A549 (cell line): ENCODE results near the gene LZTFL1. TPM values are rescaled to one million over a fixed set of nuclear protein-coding genes. Genes with fewer than 3 reads are reported as not detected.

Experiments
- ATAC-seq, 2 experiments: fragments of 200-7000 bp in 1 of 2; fragments of >200 bp in 1 of 2; cut with Nextera tagmentation in 1 of 2; cut with Tn5 transposase in 1 of 2; 3 replicates each; pipeline versions ENCODE4 v1.8.0 to v1.9.1; 2018 to 2020; ENCODE audit warnings: mild to moderate bottlenecking in 1 of 2, moderate library complexity in 1 of 2
- CTCF ChIA-PET: fragments of 300-600 bp; sonication (Branson Sonifier 250); formaldehyde crosslinking; extraction: SDS; loops from one replicate; lab custom pipeline; 2021; ENCODE audit warnings: antibody characterized with exemption, inconsistent platforms; lab: Yijun Ruan, JAX
- POLR2A ChIA-PET: fragments of 350-600 bp; formaldehyde crosslinking; extraction: SDS; loops from one replicate; lab custom pipeline; 2021; ENCODE audit warnings: antibody characterized with exemption, inconsistent platforms; lab: Yijun Ruan, JAX
- DNase-seq, 2 experiments: peaks; one replicate each; pipeline versions ENCODE4 v3.0.0 to v3.0.0-alpha.2; 2011 to 2016; ENCODE audit warnings: low read depth in 1 of 2, low spot score in 1 of 2
- FAIRE-seq: peaks from 2 replicates; lab custom pipeline; 2011; peaks lifted over from hg19 to GRCh38; lab: Jason Lieb, UNC
- H3K27ac ChIP-seq, 2 experiments: fragments of >200 bp; sonication (Bioruptor Twin); formaldehyde crosslinking; 3 replicates each; pipeline ENCODE4 v1.5.1; 2016 to 2017
- H3K4me1 ChIP-seq: fragments of >200 bp; sonication (Bioruptor Twin); formaldehyde crosslinking; 3 replicates; pipeline ENCODE4 v1.6.1; 2016
- H3K4me2 ChIP-seq: fragments of >200 bp; sonication (Bioruptor Twin); formaldehyde crosslinking; 3 replicates; pipeline ENCODE4 v1.6.1; 2016
- H3K4me3 ChIP-seq: fragments of >200 bp; sonication (Bioruptor Twin); formaldehyde crosslinking; 3 replicates; pipeline ENCODE4 v1.5.1; 2016
- H3K9me3 ChIP-seq: fragments of >200 bp; sonication (Bioruptor Twin); formaldehyde crosslinking; 3 replicates; pipeline ENCODE4 v1.6.1; 2016
- BHLHE40 ChIP-seq: IDR thresholded peaks from 2 replicates; pipeline ENCODE4 v1.6.1; 2012; ENCODE audit warnings: low read depth, low read length, inconsistent platforms
- CEBPB ChIP-seq, 2 experiments: fragments of >200 bp in 1 of 2; sonication (Bioruptor Twin) in 1 of 2; formaldehyde crosslinking in 1 of 2; IDR thresholded peaks; 2 replicates each; pipeline ENCODE4 v1.6.1; 2012 to 2016
- ELK1 ChIP-seq: fragments of 150-350 bp; IDR thresholded peaks from 2 replicates; pipeline ENCODE4 v1.6.1; 2014; ENCODE audit warnings: low read depth, mild to moderate bottlenecking, low read length
- FOXS1 ChIP-seq: fragments of 250-450 bp; sonication (Bioruptor Pico); IDR thresholded peaks from 2 replicates; pipeline ENCODE4 v1.5.0; 2020; ENCODE audit warnings: mild to moderate bottlenecking, moderate library complexity
- GATA3 ChIP-seq: IDR thresholded peaks from 2 replicates; pipeline ENCODE4 v1.6.1; 2012; ENCODE audit warnings: borderline replicate concordance
- HDAC2 ChIP-seq: fragments of 200-600 bp; sonication (generic); IDR thresholded peaks from 2 replicates; pipeline ENCODE4 v1.6.1; 2016
- HOXA7 ChIP-seq: fragments of 250-450 bp; sonication (Bioruptor Pico); IDR thresholded peaks from 2 replicates; pipeline ENCODE4 v1.5.0; 2020; ENCODE audit warnings: mild to moderate bottlenecking, moderate library complexity
- HOXB13 ChIP-seq: fragments of 250-450 bp; sonication (Bioruptor Pico); IDR thresholded peaks from 2 replicates; pipeline ENCODE4 v1.5.0; 2020; ENCODE audit warnings: low read depth, mild to moderate bottlenecking, moderate library complexity
- HOXB5 ChIP-seq: fragments of 250-450 bp; sonication (Bioruptor Pico); IDR thresholded peaks from 2 replicates; pipeline ENCODE4 v1.5.0; 2020; ENCODE audit warnings: mild to moderate bottlenecking, moderate library complexity
- KDM1A ChIP-seq: fragments of 200-600 bp; sonication (generic); IDR thresholded peaks from 2 replicates; pipeline ENCODE4 v1.6.1; 2016; ENCODE audit warnings: low read depth, mild to moderate bottlenecking
- KDM5A ChIP-seq: fragments of 200-600 bp; sonication (generic); IDR thresholded peaks from 2 replicates; pipeline ENCODE4 v1.6.1; 2016; ENCODE audit warnings: antibody characterized with exemption, mild to moderate bottlenecking
- NPAS2 ChIP-seq: fragments of 250-450 bp; sonication (Bioruptor Pico); IDR thresholded peaks from 2 replicates; pipeline ENCODE4 v1.8.0; 2022; ENCODE audit warnings: mild to moderate bottlenecking, moderate library complexity, borderline replicate concordance
- PHF8 ChIP-seq: fragments of 200-600 bp; sonication (generic); IDR thresholded peaks from 2 replicates; pipeline ENCODE4 v1.6.1; 2016; ENCODE audit warnings: low read depth, mild to moderate bottlenecking, antibody characterized with exemption, moderate library complexity, borderline replicate concordance
- POLR2A ChIP-seq: IDR thresholded peaks from 2 replicates; pipeline ENCODE4 v1.6.1; 2012; ENCODE audit warnings: mild to moderate bottlenecking, low read length
- RFX5 ChIP-seq: fragments of 450-650 bp; IDR thresholded peaks from 2 replicates; pipeline ENCODE4 v1.7.1; 2014; ENCODE audit warnings: antibody characterized with exemption, mild to moderate bottlenecking, moderate library complexity
- WGBS: methylation state at CpG from one replicate; pipeline ENCODE4 v1.1.6; 2017; ENCODE audit errors: missing lambda C conversion rate; 5-methylcytosine and 5-hydroxymethylcytosine counted together
- polyA minus RNA-seq: library from RNA; depleted of rRNA, polyadenylated mRNA; stranded (reverse); fragments of >200 nt; gene quantifications from 2 replicates; pipeline ENCODE4 v1.2.3, GENCODE V29; 2011; rRNA and poly(A)+ RNA removed
- polyA plus RNA-seq, 4 experiments: library from polyadenylated mRNA; depleted of rRNA in 3 of 4; stranded (reverse); fragments of >200 nt; fragmentation: RNase III in 1 of 4; extraction: RNeasy Plus Mini Kit Qiagen cat#74134 plus additional on column Dnase treatment in 1 of 4; gene quantifications; 2 replicates in 3 of 4; 3 replicates in 1 of 4; pipeline ENCODE4 v1.2.3, GENCODE V29; 2011 to 2017
- TF ChIP-seq, protein P1 (sequence below): fragments of 450-650 bp; IDR thresholded peaks from 2 replicates; pipeline ENCODE4 v1.6.1; 2014; ENCODE audit warnings: antibody characterized with exemption
- TF ChIP-seq, protein P2 (sequence below): IDR thresholded peaks from 2 replicates; pipeline ENCODE4 v1.6.1; 2012; ENCODE audit warnings: low read depth, borderline replicate concordance
- TF ChIP-seq, protein P3 (sequence below): IDR thresholded peaks from 2 replicates; pipeline ENCODE4 v1.6.1; 2012
- TF ChIP-seq, protein P4 (sequence below): fragments of >200 bp; sonication (Bioruptor Twin); formaldehyde crosslinking; IDR thresholded peaks from 3 replicates; pipeline ENCODE4 v1.5.1; 2016
- TF ChIP-seq, protein P5 (sequence below): fragments of 250-450 bp; sonication (Bioruptor Pico); IDR thresholded peaks from 2 replicates; pipeline ENCODE4 v1.5.0; 2020; ENCODE audit warnings: low read depth, mild to moderate bottlenecking, moderate library complexity

LZTFL1 gene, protein sequence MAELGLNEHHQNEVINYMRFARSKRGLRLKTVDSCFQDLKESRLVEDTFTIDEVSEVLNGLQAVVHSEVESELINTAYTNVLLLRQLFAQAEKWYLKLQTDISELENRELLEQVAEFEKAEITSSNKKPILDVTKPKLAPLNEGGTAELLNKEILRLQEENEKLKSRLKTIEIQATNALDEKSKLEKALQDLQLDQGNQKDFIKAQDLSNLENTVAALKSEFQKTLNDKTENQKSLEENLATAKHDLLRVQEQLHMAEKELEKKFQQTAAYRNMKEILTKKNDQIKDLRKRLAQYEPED
- polyA plus RNA-seq (2011; rRNA removed) = 21.3 and 25.0 TPM in 2 replicates
- 5.2 and 5.9 TPM in 2 replicates for polyA plus RNA-seq (2012; cell fraction: cytosol; rRNA removed)
- 3.7 and 7.5 TPM in 2 replicates for polyA plus RNA-seq (2012; cell fraction: nucleus; rRNA removed)
- 10.8 to 12.6 TPM (median 12.0 TPM) in 3 replicates for polyA plus RNA-seq (2017; fragmentation: RNase III; extraction: RNeasy Plus Mini Kit Qiagen cat#74134 plus additional on column Dnase treatment)
- polyA minus RNA-seq = 5.8 and 10.0 TPM in 2 replicates

- H3K27ac ChIP-seq = peak within 1 kb of the TSS; percentile 62 to 77
- ChIA-PET CTCF (interaction anchor here (0.7 to 1.9 kb wide), 6 partner anchors 10 to 801 kb away, joined by 3 to 9 read pairs (median 4); no protein-coding TSS in a partner anchor), POLR2A (no interaction called here)
- H3K9me3 ChIP-seq = 0 out of 3 replicates have a peak, but pooled peaks cover 2% of the 10 kb centered on the region
- H3K4me2 ChIP-seq = peak within 1 kb of the TSS; percentile 68
- DNase-seq (peak; percentile 81 to 97), FAIRE-seq (no peak), ATAC-seq (peak; percentile 93 to 97)
- TF ChIP-seq BHLHE40 = peak; percentile 66; the same call in 1 of the 2 replicates
- no peak for TF ChIP-seq KDM5A
- TF ChIP-seq, protein P1, sequence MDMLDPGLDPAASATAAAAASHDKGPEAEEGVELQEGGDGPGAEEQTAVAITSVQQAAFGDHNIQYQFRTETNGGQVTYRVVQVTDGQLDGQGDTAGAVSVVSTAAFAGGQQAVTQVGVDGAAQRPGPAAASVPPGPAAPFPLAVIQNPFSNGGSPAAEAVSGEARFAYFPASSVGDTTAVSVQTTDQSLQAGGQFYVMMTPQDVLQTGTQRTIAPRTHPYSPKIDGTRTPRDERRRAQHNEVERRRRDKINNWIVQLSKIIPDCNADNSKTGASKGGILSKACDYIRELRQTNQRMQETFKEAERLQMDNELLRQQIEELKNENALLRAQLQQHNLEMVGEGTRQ = peak; percentile 96
- TF ChIP-seq, protein P2, sequence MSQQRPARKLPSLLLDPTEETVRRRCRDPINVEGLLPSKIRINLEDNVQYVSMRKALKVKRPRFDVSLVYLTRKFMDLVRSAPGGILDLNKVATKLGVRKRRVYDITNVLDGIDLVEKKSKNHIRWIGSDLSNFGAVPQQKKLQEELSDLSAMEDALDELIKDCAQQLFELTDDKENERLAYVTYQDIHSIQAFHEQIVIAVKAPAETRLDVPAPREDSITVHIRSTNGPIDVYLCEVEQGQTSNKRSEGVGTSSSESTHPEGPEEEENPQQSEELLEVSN = peak; percentile 94
- TF ChIP-seq HDAC2 = no peak
- 0 out of 2 replicates have a peak, but pooled peaks have one; percentile 25 for TF ChIP-seq RFX5
- TF ChIP-seq, protein P3, sequence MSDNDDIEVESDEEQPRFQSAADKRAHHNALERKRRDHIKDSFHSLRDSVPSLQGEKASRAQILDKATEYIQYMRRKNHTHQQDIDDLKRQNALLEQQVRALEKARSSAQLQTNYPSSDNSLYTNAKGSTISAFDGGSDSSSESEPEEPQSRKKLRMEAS = peak; percentile 90
- TF ChIP-seq, protein P4, sequence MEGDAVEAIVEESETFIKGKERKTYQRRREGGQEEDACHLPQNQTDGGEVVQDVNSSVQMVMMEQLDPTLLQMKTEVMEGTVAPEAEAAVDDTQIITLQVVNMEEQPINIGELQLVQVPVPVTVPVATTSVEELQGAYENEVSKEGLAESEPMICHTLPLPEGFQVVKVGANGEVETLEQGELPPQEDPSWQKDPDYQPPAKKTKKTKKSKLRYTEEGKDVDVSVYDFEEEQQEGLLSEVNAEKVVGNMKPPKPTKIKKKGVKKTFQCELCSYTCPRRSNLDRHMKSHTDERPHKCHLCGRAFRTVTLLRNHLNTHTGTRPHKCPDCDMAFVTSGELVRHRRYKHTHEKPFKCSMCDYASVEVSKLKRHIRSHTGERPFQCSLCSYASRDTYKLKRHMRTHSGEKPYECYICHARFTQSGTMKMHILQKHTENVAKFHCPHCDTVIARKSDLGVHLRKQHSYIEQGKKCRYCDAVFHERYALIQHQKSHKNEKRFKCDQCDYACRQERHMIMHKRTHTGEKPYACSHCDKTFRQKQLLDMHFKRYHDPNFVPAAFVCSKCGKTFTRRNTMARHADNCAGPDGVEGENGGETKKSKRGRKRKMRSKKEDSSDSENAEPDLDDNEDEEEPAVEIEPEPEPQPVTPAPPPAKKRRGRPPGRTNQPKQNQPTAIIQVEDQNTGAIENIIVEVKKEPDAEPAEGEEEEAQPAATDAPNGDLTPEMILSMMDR = no peak
- peak; percentile 96 to 100 for TF ChIP-seq CEBPB (IDR thresholded peaks at IDR 0.05)
- TF ChIP-seq GATA3 = peak; percentile 18; the same call in 1 of the 2 replicates
- 0 out of 2 replicates have a peak, but pooled peaks have one; percentile 28 for TF ChIP-seq HOXB5 (CRISPR knock-in tag)
- TF ChIP-seq, protein P5, sequence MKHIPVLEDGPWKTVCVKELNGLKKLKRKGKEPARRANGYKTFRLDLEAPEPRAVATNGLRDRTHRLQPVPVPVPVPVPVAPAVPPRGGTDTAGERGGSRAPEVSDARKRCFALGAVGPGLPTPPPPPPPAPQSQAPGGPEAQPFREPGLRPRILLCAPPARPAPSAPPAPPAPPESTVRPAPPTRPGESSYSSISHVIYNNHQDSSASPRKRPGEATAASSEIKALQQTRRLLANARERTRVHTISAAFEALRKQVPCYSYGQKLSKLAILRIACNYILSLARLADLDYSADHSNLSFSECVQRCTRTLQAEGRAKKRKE = no peak
- 0 out of 2 replicates have a peak, but pooled peaks have one; percentile 41 for TF ChIP-seq HOXB13 (CRISPR knock-in tag)
- TF ChIP-seq HOXA7 (CRISPR knock-in tag) = no peak
- TF ChIP-seq NPAS2 (CRISPR knock-in tag) = no peak
- no peak for TF ChIP-seq ELK1
- TF ChIP-seq KDM1A = no peak
- TF ChIP-seq PHF8 = peak; percentile 86
- TF ChIP-seq POLR2A = peak; percentile 53
- no peak for TF ChIP-seq FOXS1 (CRISPR knock-in tag)
- peak within 1 kb of the TSS; percentile 98 for H3K4me3 ChIP-seq
- no peaks in the 10 kb centered on the region for H3K4me1 ChIP-seq
- WGBS = 7% methylated on average over 24 of the region's 49 CpGs
Observed at GRCh38 chr3:45841757-45842491, at the start of gene LZTFL1. Gene LZTFL1 (minus strand): TSS chr3:45842119. CDS start chr3:45841991, 128 bp downstream.
